WERI-Rb-1 (cell line): ENCODE results near the gene HMCN1.

Experiments used
- DNase-seq: peaks from one replicate; pipeline ENCODE4 v3.0.0-alpha.2; 2020
- H3K27ac ChIP-seq: fragments of 250-450 bp; sonication (Bioruptor Pico); 2 replicates; pipeline ENCODE4 v1.5.1; 2020; ENCODE audit warnings: mild to moderate bottlenecking, moderate library complexity
- H3K27me3 ChIP-seq: fragments of 250-450 bp; sonication (Bioruptor Pico); 2 replicates; pipeline ENCODE4 v1.5.1; 2021; ENCODE audit warnings: mild to moderate bottlenecking, low read depth, moderate library complexity; ENCODE audit not compliant: insufficient read depth, severe bottlenecking
- H3K36me3 ChIP-seq: fragments of 250-450 bp; sonication (Bioruptor Pico); 2 replicates; pipeline ENCODE4 v1.5.1; 2020; ENCODE audit warnings: mild to moderate bottlenecking, moderate library complexity
- H3K4me3 ChIP-seq: 2 replicates; pipeline ENCODE4 v1.5.1; 2011; ENCODE audit warnings: low read depth, mild to moderate bottlenecking, control low read depth, low read length
- H3K9me3 ChIP-seq: fragments of 250-450 bp; sonication (Bioruptor Pico); 2 replicates; pipeline ENCODE4 v1.5.1; 2021; ENCODE audit warnings: mild to moderate bottlenecking, moderate library complexity; ENCODE audit not compliant: severe bottlenecking
- CTCF ChIP-seq: IDR thresholded peaks from 2 replicates; pipeline ENCODE4 v1.5.1; 2011; ENCODE audit warnings: low read depth, mild to moderate bottlenecking, control low read depth, inconsistent platforms, low read length

The HMCN1 gene

DNA sequence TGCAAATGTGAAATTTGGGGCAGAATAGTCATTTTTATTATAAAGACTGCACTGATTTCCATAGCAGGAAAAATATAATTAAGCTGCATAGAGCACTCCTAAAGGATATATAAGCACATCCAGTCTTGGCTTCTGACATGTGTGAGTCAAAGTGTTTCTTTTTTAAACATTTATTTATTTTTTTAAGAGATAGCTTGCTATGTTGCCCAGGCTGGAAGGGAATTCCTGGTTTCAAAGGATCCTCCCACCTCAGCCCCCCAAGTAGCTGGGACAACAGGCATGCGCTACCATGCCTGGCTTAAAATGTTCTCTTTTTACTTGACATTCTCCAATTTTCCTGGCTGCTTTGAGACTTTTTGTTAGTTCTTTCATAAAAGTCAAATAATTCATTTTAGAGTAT, 126.1 kb downstream of the HMCN1 start:
- no peak for TF ChIP-seq CTCF
- no peaks in the 10 kb centered on the region for H3K36me3 ChIP-seq
- DNase-seq, result no peak

GRCh38 chr1:185860859-185861258, 126.7 kb downstream of the HMCN1 start:
- no peak for DNase-seq
- H3K27me3 ChIP-seq, result no peaks in the 10 kb centered on the region
- H3K9me3 ChIP-seq, result no peaks in the 10 kb centered on the region
- no peak overlapping the region for H3K4me3 ChIP-seq
- H3K27ac ChIP-seq, result no peak overlapping the region
- no peak for TF ChIP-seq CTCF
- no peaks in the 10 kb centered on the region for H3K36me3 ChIP-seq

More for the DNA sequence above, 126.1 kb downstream of the HMCN1 start:
- Histone ChIP-seq H3K4me3 (no peak overlapping the region), H3K9me3 (no peaks in the 10 kb centered on the region), H3K27ac (no peak overlapping the region), H3K27me3 (no peaks in the 10 kb centered on the region)

- H3K27ac ChIP-seq, result no peak overlapping the region
- no peak for TF ChIP-seq CTCF
- H3K4me3 ChIP-seq, result no peak overlapping the region
- DNase-seq, result no peak
- no peaks in the 10 kb centered on the region for H3K9me3 ChIP-seq
- H3K36me3 ChIP-seq, result no peaks in the 10 kb centered on the region
- H3K27me3 ChIP-seq, result no peaks in the 10 kb centered on the region
Measured at GRCh38 chr1:185861630-185862029, 127.4 kb downstream of the HMCN1 start.

DNA sequence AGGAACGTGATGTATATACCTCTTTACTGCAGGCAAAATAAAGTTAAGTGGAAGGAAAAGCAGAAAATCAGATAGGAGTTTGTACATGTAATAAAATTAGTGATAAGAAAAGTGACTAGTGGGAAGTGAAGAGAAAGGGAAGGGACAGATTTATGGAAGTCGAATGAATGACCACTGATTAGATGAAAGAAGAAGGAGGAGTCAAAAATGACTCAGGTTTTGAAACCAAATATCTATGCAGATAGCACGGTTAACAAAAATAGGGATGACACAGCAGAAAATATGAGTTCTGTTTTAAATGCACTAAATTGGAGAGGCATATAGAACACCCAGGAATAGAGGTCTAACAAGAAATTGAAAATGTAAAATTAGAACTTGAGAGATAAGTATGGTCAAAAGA, 128.0 kb downstream of the HMCN1 start:
- no peak overlapping the region for H3K27ac ChIP-seq
- no peak for TF ChIP-seq CTCF
- H3K27me3 ChIP-seq, result no peaks in the 10 kb centered on the region
- no peaks in the 10 kb centered on the region for H3K36me3 ChIP-seq
- H3K9me3 ChIP-seq, result no peaks in the 10 kb centered on the region
- no peak overlapping the region for H3K4me3 ChIP-seq
- no peak for DNase-seq

GRCh38 chr1:185864331-185864730, 130.1 kb downstream of the HMCN1 start:
- no peaks in the 10 kb centered on the region for H3K27me3 ChIP-seq
- H3K27ac ChIP-seq, result no peak overlapping the region
- H3K9me3 ChIP-seq, result no peaks in the 10 kb centered on the region
- no peak for DNase-seq
- H3K36me3 ChIP-seq, result no peaks in the 10 kb centered on the region
- H3K4me3 ChIP-seq, result no peak overlapping the region
- TF ChIP-seq CTCF, result no peak

GRCh38 chr1:185864889-185865517, 130.8 kb downstream of the HMCN1 start:
- no peaks in the 10 kb centered on the region for H3K36me3 ChIP-seq
- H3K27me3 ChIP-seq, result no peaks in the 10 kb centered on the region
- no peak overlapping the region for H3K27ac ChIP-seq
- TF ChIP-seq CTCF, result no peak
- H3K9me3 ChIP-seq, result no peaks in the 10 kb centered on the region
- DNase-seq, result no peak
- H3K4me3 ChIP-seq, result no peak overlapping the region
